ENCODE measurements around the gene ATP11B.

- TF ChIP-seq CTCF (IDR thresholded peaks at IDR 0.05) (peak in 2 of 7 experiments; percentile 1 to 17), POLR2A (IDR thresholded peaks at IDR 0.05) (peak; percentile 80 to 94 (median 86))
These were observed at the start of gene ATP11B for GRCh38 chr3:182792901-182793662.

All from body of pancreas (tissue), 4 donors.